ENCODE measurements around the gene TTF1.

DNA sequence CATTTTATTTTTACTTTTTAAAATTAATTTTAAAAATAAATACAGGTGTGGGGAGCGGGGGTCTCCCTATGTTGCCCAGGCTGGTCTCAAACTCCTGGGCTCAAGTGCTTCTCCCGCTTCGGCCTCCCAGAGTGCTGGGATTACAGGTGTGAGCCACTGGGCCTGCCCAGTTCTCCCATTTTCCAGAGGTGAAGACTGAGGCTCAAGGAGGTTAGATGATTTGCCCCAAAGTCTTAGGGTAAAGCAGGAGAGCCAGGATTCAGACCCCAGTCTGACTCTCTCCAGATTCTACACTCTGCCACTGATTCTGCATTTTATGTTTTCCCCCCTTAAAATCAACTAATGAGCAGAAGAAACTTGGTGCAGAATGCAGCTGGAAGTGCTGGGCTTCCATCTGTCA, 40.2 kb upstream of the TTF1 start:
- TF ChIP-seq POLR2A (IDR thresholded peaks at IDR 0.05; ENCODE audit: low read depth, low read length) (no peak), POLR2AphosphoS5 (IDR thresholded peaks at IDR 0.05; ENCODE audit: low read depth, low read length) (no peak)
